Neutrophil (primary cell): ENCODE data around the gene TSPAN7.

ENCODE experiments used
- H3K27ac ChIP-seq: fragments of 200-600 bp; sonication (generic); 2 replicates; pipeline ENCODE4 v1.5.1; 2016; ENCODE audit warnings: mild to moderate bottlenecking, moderate library complexity
- H3K27me3 ChIP-seq: fragments of 200-600 bp; sonication (generic); 2 replicates; pipeline ENCODE4 v1.6.0; 2016; ENCODE audit warnings: mild to moderate bottlenecking
- H3K36me3 ChIP-seq: fragments of 200-600 bp; sonication (generic); 2 replicates; pipeline ENCODE4 v1.5.1; 2017
- H3K4me1 ChIP-seq, 2 experiments: fragments of 200-600 bp in 1 of 2; sonication (generic) in 1 of 2; 1 replicate in 1 of 2; 2 replicates in 1 of 2; pipeline versions ENCODE4 v1.5.1 to v1.6.1; 2013 to 2016; ENCODE audit warnings: low read depth in 1 of 2, low read length in 1 of 2, mild to moderate bottlenecking in 1 of 2, moderate library complexity in 1 of 2; ENCODE audit not compliant: control insufficient read depth in 1 of 2, insufficient read depth in 1 of 2
- H3K4me3 ChIP-seq, 2 experiments: fragments of 200-600 bp in 1 of 2; sonication (generic) in 1 of 2; 1 replicate in 1 of 2; 2 replicates in 1 of 2; pipeline ENCODE4 v1.5.1; 2013 to 2016; ENCODE audit warnings: low read depth in 1 of 2, low read length in 1 of 2, mild to moderate bottlenecking in 1 of 2, moderate library complexity in 1 of 2
- H3K9me3 ChIP-seq: fragments of 200-600 bp; sonication (generic); 2 replicates; pipeline ENCODE4 v1.5.1; 2016
- TF ChIP-seq, protein P1 (sequence below): fragments of 200-600 bp; sonication (generic); IDR thresholded peaks from 2 replicates; pipeline ENCODE4 v1.5.1; 2016; ENCODE audit warnings: antibody characterized with exemption

Gene TSPAN7

DNA sequence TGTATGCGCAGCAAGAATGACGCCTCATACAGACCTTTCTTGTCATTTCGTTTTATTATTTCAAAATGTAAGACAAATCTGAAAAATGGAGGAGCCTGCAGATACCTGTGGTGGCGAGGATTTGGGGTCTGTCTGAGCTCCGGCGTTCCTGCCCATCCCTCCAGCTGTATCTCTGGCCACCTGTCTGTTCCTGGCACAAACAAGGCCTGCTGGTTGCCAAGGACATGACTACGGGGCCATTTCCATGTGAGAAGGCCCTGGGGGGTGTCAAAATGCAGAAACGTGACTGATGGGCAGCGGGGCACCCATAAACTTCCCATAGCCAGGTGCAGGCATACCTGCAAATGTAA, 591 bp upstream of the TSPAN7 start:
- peaks cover 0 to 4% of the 10 kb centered on the region in 2 experiments for H3K4me1 ChIP-seq
- TF ChIP-seq, protein P1, sequence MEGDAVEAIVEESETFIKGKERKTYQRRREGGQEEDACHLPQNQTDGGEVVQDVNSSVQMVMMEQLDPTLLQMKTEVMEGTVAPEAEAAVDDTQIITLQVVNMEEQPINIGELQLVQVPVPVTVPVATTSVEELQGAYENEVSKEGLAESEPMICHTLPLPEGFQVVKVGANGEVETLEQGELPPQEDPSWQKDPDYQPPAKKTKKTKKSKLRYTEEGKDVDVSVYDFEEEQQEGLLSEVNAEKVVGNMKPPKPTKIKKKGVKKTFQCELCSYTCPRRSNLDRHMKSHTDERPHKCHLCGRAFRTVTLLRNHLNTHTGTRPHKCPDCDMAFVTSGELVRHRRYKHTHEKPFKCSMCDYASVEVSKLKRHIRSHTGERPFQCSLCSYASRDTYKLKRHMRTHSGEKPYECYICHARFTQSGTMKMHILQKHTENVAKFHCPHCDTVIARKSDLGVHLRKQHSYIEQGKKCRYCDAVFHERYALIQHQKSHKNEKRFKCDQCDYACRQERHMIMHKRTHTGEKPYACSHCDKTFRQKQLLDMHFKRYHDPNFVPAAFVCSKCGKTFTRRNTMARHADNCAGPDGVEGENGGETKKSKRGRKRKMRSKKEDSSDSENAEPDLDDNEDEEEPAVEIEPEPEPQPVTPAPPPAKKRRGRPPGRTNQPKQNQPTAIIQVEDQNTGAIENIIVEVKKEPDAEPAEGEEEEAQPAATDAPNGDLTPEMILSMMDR, result no peak
- no peaks in the 10 kb centered on the region for H3K36me3 ChIP-seq
- H3K9me3 ChIP-seq, result no peaks in the 10 kb centered on the region
- no peak overlapping the region for H3K27ac ChIP-seq
- peak overlapping the region in 1 of 2 experiments; percentile 48 for H3K4me3 ChIP-seq
- peaks cover 45% of the 10 kb centered on the region for H3K27me3 ChIP-seq

DNA sequence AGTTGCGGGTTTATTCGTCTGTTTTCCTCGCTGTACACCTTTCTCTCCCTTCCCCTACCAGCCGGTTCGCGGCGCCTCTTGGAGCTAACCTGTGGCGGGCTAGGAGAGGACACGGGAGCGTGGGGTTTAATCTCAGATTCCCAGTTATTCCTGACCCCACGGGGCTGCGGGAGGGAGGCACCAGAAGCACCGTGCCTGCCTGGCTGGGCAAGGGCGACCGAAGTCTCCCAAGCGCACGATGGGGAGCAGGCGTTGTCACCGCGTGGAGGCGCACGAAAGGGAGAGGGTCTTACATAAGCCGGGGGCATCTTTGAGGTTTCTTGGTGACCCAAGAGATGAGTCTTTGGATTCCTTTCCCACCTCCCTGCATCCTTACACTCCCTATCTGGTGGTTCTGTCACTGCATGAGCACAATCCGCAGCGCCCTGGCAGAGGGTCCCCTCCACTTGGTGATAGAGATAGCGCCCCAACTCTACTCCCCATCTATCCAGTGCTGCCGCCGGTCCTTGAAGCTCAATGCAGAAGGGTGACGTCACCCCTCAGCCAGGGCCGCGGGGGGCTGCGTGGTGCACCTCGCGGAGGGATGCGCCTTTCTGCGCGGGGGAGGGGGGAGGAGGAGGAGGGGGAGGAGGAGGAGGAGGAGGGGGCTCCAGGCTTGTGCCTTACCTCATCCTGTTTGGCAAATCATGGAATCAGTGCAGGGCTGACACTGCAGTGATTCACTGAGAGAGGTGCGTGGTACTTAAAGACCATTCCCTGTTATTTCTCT, 793 bp downstream of the TSPAN7 start:
- Histone ChIP-seq H3K27ac (no peak overlapping the region), H3K36me3 (no peaks in the 10 kb centered on the region), H3K4me3 (peak overlapping the region in 1 of 2 experiments; percentile 40), H3K27me3 (peaks cover 45% of the 10 kb centered on the region), H3K4me1 (peaks cover 0 to 4% of the 10 kb centered on the region in 2 experiments), H3K9me3 (no peaks in the 10 kb centered on the region)
- TF ChIP-seq, protein P1, result no peak

DNA sequence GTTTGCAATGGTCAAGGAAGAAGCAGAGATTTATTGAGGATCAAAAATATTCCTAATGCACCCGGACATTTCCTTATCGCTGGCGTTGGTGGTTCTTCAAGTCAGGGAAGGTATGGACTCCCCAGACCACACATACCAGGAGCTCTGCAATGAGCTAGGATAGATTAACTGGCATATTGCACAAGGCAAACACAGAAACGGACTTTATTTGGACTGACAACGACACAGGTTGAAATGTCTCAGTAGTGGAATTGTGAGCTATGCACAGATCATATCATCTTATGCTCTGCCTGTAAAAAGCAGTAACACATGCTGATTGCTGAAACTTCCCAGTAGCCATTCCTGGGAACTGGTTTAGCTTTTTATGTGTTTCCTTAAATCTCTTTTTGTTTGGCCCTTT, 1.7 kb downstream of the TSPAN7 start:
- Histone ChIP-seq H3K4me3 (no peak overlapping the region), H3K4me1 (peaks cover 0 to 4% of the 10 kb centered on the region in 2 experiments), H3K9me3 (no peaks in the 10 kb centered on the region), H3K36me3 (no peaks in the 10 kb centered on the region), H3K27me3 (peaks cover 45% of the 10 kb centered on the region), H3K27ac (no peak overlapping the region)
- TF ChIP-seq, protein P1, result no peak

DNA sequence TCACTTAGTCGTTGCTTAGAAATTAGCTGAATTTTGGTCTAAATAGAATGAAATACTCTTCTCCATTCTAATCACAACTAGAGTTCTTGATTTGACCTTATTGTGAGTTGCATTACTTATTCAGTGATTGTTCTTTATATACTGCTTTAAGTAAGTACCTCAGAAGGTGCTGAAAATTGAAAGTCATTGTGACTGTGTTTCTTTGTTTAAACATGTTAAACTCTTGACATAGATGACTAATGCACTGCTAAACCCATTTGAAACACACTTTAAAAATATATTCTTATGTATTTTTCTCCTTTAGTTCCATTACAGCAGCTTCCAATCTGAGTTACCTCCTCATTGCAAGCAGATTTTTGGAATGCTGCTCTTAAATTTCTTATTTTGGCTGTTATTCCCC, 9.1 kb downstream of the TSPAN7 start:
- TF ChIP-seq, protein P1, result no peak
- Histone ChIP-seq H3K9me3 (no peaks in the 10 kb centered on the region), H3K27ac (no peak overlapping the region), H3K4me3 (no peak overlapping the region), H3K4me1 (no peaks in the 10 kb centered on the region), H3K27me3 (no peaks in the 10 kb centered on the region), H3K36me3 (no peaks in the 10 kb centered on the region)

DNA sequence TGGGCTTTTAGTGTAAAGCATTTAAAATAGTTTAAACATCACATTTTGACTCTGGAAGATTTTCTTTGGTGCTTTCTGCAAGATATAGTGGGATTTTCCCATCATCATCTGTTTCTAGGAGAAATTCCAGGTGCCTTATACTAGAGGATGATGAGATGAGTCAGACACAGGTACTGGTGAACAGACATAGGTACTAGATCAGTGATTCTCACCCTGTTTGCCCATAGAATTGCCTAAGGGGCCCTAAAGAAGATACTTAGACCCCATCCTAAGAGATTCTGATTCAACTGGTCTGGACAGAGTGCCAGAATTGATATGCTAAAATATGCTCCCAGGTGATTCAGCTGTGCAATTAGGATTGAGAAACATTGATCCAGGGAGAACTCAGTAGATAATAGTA, 9.7 kb downstream of the TSPAN7 start:
- Histone ChIP-seq H3K4me3 (no peak overlapping the region), H3K9me3 (no peaks in the 10 kb centered on the region), H3K27ac (no peak overlapping the region), H3K36me3 (no peaks in the 10 kb centered on the region), H3K27me3 (no peaks in the 10 kb centered on the region), H3K4me1 (no peaks in the 10 kb centered on the region)
- TF ChIP-seq, protein P1, result no peak
